Measurements from ENCODE around the gene LSAMP. TPM values are rescaled to one million over a fixed set of nuclear protein-coding genes. Genes with fewer than 3 reads are reported as not detected.
A peak's percentile ranks its signal among the peaks of the same experiment; 100 is the strongest.

Gene LSAMP
- total RNA-seq, 1 experiment from 2014 or later = 10.1 TPM

- intact Hi-C loops (cut with micrococcal nuclease; ENCODE audit: unreplicated experiment) = no loop called here
- Histone ChIP-seq H3K9me3 (ENCODE audit: low read depth, low read length, poor library complexity, severe bottlenecking) (no peaks in the 10 kb centered on the region), H3K4me1 (ENCODE audit: insufficient read depth, low read length, poor library complexity, severe bottlenecking) (peaks cover 38% of the 10 kb centered on the region), H3K27me3 (replicated peaks; ENCODE audit: insufficient read depth, low read depth, low read length, poor library complexity) (no peaks in the 10 kb centered on the region), H3K27ac (ENCODE audit: low read depth, low read length, poor library complexity, severe bottlenecking) (peak overlapping the region; percentile 56), H3K4me3 (ENCODE audit: low read depth, low read length, poor library complexity, severe bottlenecking) (no peak overlapping the region), H3K36me3 (ENCODE audit: insufficient read depth, low read length, poor library complexity, severe bottlenecking) (no peaks in the 10 kb centered on the region)
- ChIA-PET POLR2A (ENCODE audit: low non-redundant PET) (no interaction called here), CTCF (no interaction called here)
- DNase-seq (ENCODE audit: low spot score) = no peak
- BruUV-seq (replicated peaks) = no TSS peak
- TF ChIP-seq CTCF (conservative IDR thresholded peaks at IDR 0.05; ENCODE audit: low read depth, low read length) (no peak), EZH2 (IDR thresholded peaks at IDR 0.05; ENCODE audit: borderline replicate concordance, low read depth, low read length, poor library complexity, severe bottlenecking) (no peak)
These were observed 567.7 kb downstream of the LSAMP start for GRCh38 chr3:115877615-115877899.

GRCh38 chr3:115876876-115877614, 568.2 kb downstream of the LSAMP start:
- Histone ChIP-seq H3K4me1 (ENCODE audit: insufficient read depth, low read length, poor library complexity, severe bottlenecking) (peaks cover 43% of the 10 kb centered on the region), H3K27ac (ENCODE audit: low read depth, low read length, poor library complexity, severe bottlenecking) (peak overlapping the region; percentile 56), H3K27me3 (replicated peaks; ENCODE audit: insufficient read depth, low read depth, low read length, poor library complexity) (no peaks in the 10 kb centered on the region), H3K9me3 (ENCODE audit: low read depth, low read length, poor library complexity, severe bottlenecking) (no peaks in the 10 kb centered on the region), H3K4me3 (ENCODE audit: low read depth, low read length, poor library complexity, severe bottlenecking) (no peak overlapping the region), H3K36me3 (ENCODE audit: insufficient read depth, low read length, poor library complexity, severe bottlenecking) (no peaks in the 10 kb centered on the region)
- TF ChIP-seq EZH2 (IDR thresholded peaks at IDR 0.05; ENCODE audit: borderline replicate concordance, low read depth, low read length, poor library complexity, severe bottlenecking) (no peak), CTCF (conservative IDR thresholded peaks at IDR 0.05; ENCODE audit: low read depth, low read length) (no peak)
- intact Hi-C loops (cut with micrococcal nuclease; ENCODE audit: unreplicated experiment) = no loop called here
- no TSS peak for BruUV-seq (replicated peaks)
- ChIA-PET CTCF (no interaction called here), POLR2A (ENCODE audit: low non-redundant PET) (no interaction called here)
- DNase-seq (ENCODE audit: low spot score) = peak; percentile 48

GRCh38 chr3:115875460-115875859, 569.8 kb downstream of the LSAMP start:
- TF ChIP-seq CTCF (conservative IDR thresholded peaks at IDR 0.05; ENCODE audit: low read depth, low read length) = no peak
- TF ChIP-seq EZH2 (IDR thresholded peaks at IDR 0.05; ENCODE audit: borderline replicate concordance, low read depth, low read length, poor library complexity, severe bottlenecking) = no peak
- no peak overlapping the region for H3K27ac ChIP-seq (ENCODE audit: low read depth, low read length, poor library complexity, severe bottlenecking)
- H3K36me3 ChIP-seq (ENCODE audit: insufficient read depth, low read length, poor library complexity, severe bottlenecking) = no peaks in the 10 kb centered on the region
- no peak for DNase-seq (ENCODE audit: low spot score)
- H3K9me3 ChIP-seq (ENCODE audit: low read depth, low read length, poor library complexity, severe bottlenecking) = no peaks in the 10 kb centered on the region
- POLR2A ChIA-PET (ENCODE audit: low non-redundant PET) = no interaction called here
- H3K4me1 ChIP-seq (ENCODE audit: insufficient read depth, low read length, poor library complexity, severe bottlenecking) = peaks cover 59% of the 10 kb centered on the region
- intact Hi-C loops (cut with micrococcal nuclease; ENCODE audit: unreplicated experiment) = no loop called here
- no TSS peak for BruUV-seq (replicated peaks)
- CTCF ChIA-PET = interaction anchor here (0.6 kb wide), 1 partner anchor 47 kb away, joined by 3 read pairs; no protein-coding TSS in a partner anchor
- H3K4me3 ChIP-seq (ENCODE audit: low read depth, low read length, poor library complexity, severe bottlenecking) = no peak overlapping the region
- no peaks in the 10 kb centered on the region for H3K27me3 ChIP-seq (replicated peaks; ENCODE audit: insufficient read depth, low read depth, low read length, poor library complexity)

Data from A673 (cell line).